HuH-7 (cell line): Measurements from ENCODE around the gene TEX29.

Experiments used
- DNase-seq: peaks from one replicate; pipeline ENCODE4 v3.0.0; 2011; ENCODE audit warnings: low spot score

TEX29 gene

GRCh38 chr13:111370570-111371535, 50.4 kb downstream of the TEX29 start:
- no peak for DNase-seq

- no peak for DNase-seq
These were observed 51.3 kb downstream of the TEX29 start for GRCh38 chr13:111371720-111372119.

- DNase-seq = no peak
These were observed 52.4 kb downstream of the TEX29 start for GRCh38 chr13:111372651-111373425.

GRCh38 chr13:111373486-111373885, 53.0 kb downstream of the TEX29 start:
- no peak for DNase-seq

GRCh38 chr13:111380431-111380830, 60.0 kb downstream of the TEX29 start:
- DNase-seq = no peak

- DNase-seq = no peak
These were observed 62.0 kb downstream of the TEX29 start for GRCh38 chr13:111382411-111382810.

GRCh38 chr13:111382877-111383276, 62.4 kb downstream of the TEX29 start:
- DNase-seq = no peak

- DNase-seq = no peak
These were observed 63.4 kb downstream of the TEX29 start for GRCh38 chr13:111383591-111384440.

GRCh38 chr13:111384441-111385182, 64.2 kb downstream of the TEX29 start:
- DNase-seq = no peak

- DNase-seq = no peak
These were observed 64.9 kb downstream of the TEX29 start for GRCh38 chr13:111385183-111385857.

GRCh38 chr13:111387026-111387871, 66.8 kb downstream of the TEX29 start:
- no peak for DNase-seq

- DNase-seq = no peak
These were observed 67.6 kb downstream of the TEX29 start for GRCh38 chr13:111387945-111388600.

- no peak for DNase-seq
These were observed 68.5 kb downstream of the TEX29 start for GRCh38 chr13:111388851-111389500.

GRCh38 chr13:111389621-111390521, 69.4 kb downstream of the TEX29 start:
- DNase-seq = no peak

GRCh38 chr13:111390522-111391270, 70.3 kb downstream of the TEX29 start:
- no peak for DNase-seq

GRCh38 chr13:111392486-111392885, 72.0 kb downstream of the TEX29 start:
- no peak for DNase-seq

- DNase-seq = no peak
These were observed 72.9 kb downstream of the TEX29 start for GRCh38 chr13:111393221-111393790.
